Right atrium auricular region (tissue), 2 donors: ENCODE results near the gene FGFR1OP2. TPM values are rescaled to one million over a fixed set of nuclear protein-coding genes. Genes with fewer than 3 reads are reported as not detected.
A peak's percentile ranks its signal among the peaks of the same experiment; 100 is the strongest.

Experiments used
- DNase-seq: peaks from one replicate; pipeline ENCODE4 v3.0.0-alpha.2; 2019; ENCODE audit warnings: low spot score
- H3K27ac ChIP-seq, 2 donors: fragments of 200-600 bp; sonication (generic); 1 replicate in 1 of 2; 2 replicates in 1 of 2; pipeline ENCODE4 v1.5.1; 2016 to 2019
- H3K27me3 ChIP-seq, 2 donors: fragments of 200-600 bp; sonication (generic); one replicate each; pipeline versions ENCODE4 v1.5.1 to v1.6.0; 2017 to 2019
- H3K36me3 ChIP-seq: fragments of 200-600 bp; sonication (generic); one replicate; pipeline ENCODE4 v1.5.1; 2016
- H3K4me1 ChIP-seq, 2 donors: fragments of 200-600 bp; sonication (generic); one replicate each; pipeline versions ENCODE4 v1.5.1 to v1.6.0; 2017 to 2019
- H3K4me3 ChIP-seq, 2 donors: fragments of 200-600 bp; sonication (generic); 1 replicate in 1 of 2; 2 replicates in 1 of 2; pipeline ENCODE4 v1.5.1; 2017 to 2019; ENCODE audit warnings: mild to moderate bottlenecking in 1 of 2, moderate library complexity in 1 of 2
- H3K9me3 ChIP-seq, 2 donors: fragments of 200-600 bp; sonication (generic); one replicate each; pipeline ENCODE4 v1.5.1; 2019
- CTCF ChIP-seq, 2 donors: fragments of 200-600 bp; sonication (generic); IDR thresholded peaks; one replicate each; pipeline ENCODE4 v1.5.1; 2019; ENCODE audit warnings: antibody characterized with exemption in 2 of 2
- total RNA-seq, 2 donors: library from RNA; depleted of rRNA; stranded (reverse); fragments of >200 nt; gene quantifications; one replicate each; pipeline ENCODE4 v1.1.0, GENCODE V29; 2016

The FGFR1OP2 gene
- total RNA-seq, 2 donors from 2014 or later, result 52.0 to 60.2 TPM

GRCh38 chr12:26982866-26983265, 44.6 kb downstream of the FGFR1OP2 start:
- no peaks in the 10 kb centered on the region for H3K9me3 ChIP-seq
- no peak for TF ChIP-seq CTCF (IDR thresholded peaks at IDR 0.05)
- no peak for DNase-seq
- no peak overlapping the region for H3K4me3 ChIP-seq
- no peak overlapping the region for H3K27ac ChIP-seq
- H3K4me1 ChIP-seq, result peaks cover 0 to 12% of the 10 kb centered on the region in 2 donors
- no peaks in the 10 kb centered on the region for H3K27me3 ChIP-seq
- H3K36me3 ChIP-seq, result peaks cover 12% of the 10 kb centered on the region

- Histone ChIP-seq H3K27ac (peak overlapping the region; percentile 4 to 47), H3K4me3 (no peak overlapping the region), H3K9me3 (no peaks in the 10 kb centered on the region), H3K36me3 (no peaks in the 10 kb centered on the region), H3K27me3 (no peaks in the 10 kb centered on the region), H3K4me1 (peaks cover 0 to 16% of the 10 kb centered on the region in 2 donors)
- no peak for TF ChIP-seq CTCF (IDR thresholded peaks at IDR 0.05)
- no peak for DNase-seq
Observed at GRCh38 chr12:26987634-26988424, 49.6 kb downstream of the FGFR1OP2 start.

- Histone ChIP-seq H3K9me3 (no peaks in the 10 kb centered on the region), H3K36me3 (no peaks in the 10 kb centered on the region), H3K27me3 (no peaks in the 10 kb centered on the region), H3K27ac (no peak overlapping the region), H3K4me3 (no peak overlapping the region), H3K4me1 (peaks cover 0 to 16% of the 10 kb centered on the region in 2 donors)
- DNase-seq, result no peak
- no peak for TF ChIP-seq CTCF (IDR thresholded peaks at IDR 0.05)
Observed at GRCh38 chr12:26988703-26989102, 50.4 kb downstream of the FGFR1OP2 start.

GRCh38 chr12:26989873-26990272, 51.6 kb downstream of the FGFR1OP2 start:
- Histone ChIP-seq H3K4me1 (peaks cover 0 to 16% of the 10 kb centered on the region in 2 donors), H3K4me3 (no peak overlapping the region), H3K27me3 (no peaks in the 10 kb centered on the region), H3K36me3 (peaks cover 1% of the 10 kb centered on the region), H3K9me3 (no peaks in the 10 kb centered on the region), H3K27ac (no peak overlapping the region)
- DNase-seq, result no peak
- no peak for TF ChIP-seq CTCF (IDR thresholded peaks at IDR 0.05)

- H3K36me3 ChIP-seq, result peaks cover 12% of the 10 kb centered on the region
- H3K27ac ChIP-seq, result no peak overlapping the region
- no peak for TF ChIP-seq CTCF (IDR thresholded peaks at IDR 0.05)
- peaks cover 0 to 15% of the 10 kb centered on the region in 2 donors for H3K4me1 ChIP-seq
- no peaks in the 10 kb centered on the region for H3K27me3 ChIP-seq
- H3K4me3 ChIP-seq, result no peak overlapping the region
- no peak for DNase-seq
- H3K9me3 ChIP-seq, result no peaks in the 10 kb centered on the region
Observed at GRCh38 chr12:26991826-26992225, 53.6 kb downstream of the FGFR1OP2 start.

- TF ChIP-seq CTCF (IDR thresholded peaks at IDR 0.05), result no peak
- H3K36me3 ChIP-seq, result peaks cover 12% of the 10 kb centered on the region
Observed at GRCh38 chr12:26994109-26994508, 55.8 kb downstream of the FGFR1OP2 start.

More at GRCh38 chr12:26994109-26994508, 55.8 kb downstream of the FGFR1OP2 start:
- no peaks in the 10 kb centered on the region for H3K9me3 ChIP-seq
- no peaks in the 10 kb centered on the region for H3K27me3 ChIP-seq
- no peak overlapping the region for H3K4me3 ChIP-seq
- no peak for DNase-seq
- H3K27ac ChIP-seq, result no peak overlapping the region
- H3K4me1 ChIP-seq, result no peaks in the 10 kb centered on the region
